ENCODE measurements around the gene ACSS1.

Gene ACSS1

DNA sequence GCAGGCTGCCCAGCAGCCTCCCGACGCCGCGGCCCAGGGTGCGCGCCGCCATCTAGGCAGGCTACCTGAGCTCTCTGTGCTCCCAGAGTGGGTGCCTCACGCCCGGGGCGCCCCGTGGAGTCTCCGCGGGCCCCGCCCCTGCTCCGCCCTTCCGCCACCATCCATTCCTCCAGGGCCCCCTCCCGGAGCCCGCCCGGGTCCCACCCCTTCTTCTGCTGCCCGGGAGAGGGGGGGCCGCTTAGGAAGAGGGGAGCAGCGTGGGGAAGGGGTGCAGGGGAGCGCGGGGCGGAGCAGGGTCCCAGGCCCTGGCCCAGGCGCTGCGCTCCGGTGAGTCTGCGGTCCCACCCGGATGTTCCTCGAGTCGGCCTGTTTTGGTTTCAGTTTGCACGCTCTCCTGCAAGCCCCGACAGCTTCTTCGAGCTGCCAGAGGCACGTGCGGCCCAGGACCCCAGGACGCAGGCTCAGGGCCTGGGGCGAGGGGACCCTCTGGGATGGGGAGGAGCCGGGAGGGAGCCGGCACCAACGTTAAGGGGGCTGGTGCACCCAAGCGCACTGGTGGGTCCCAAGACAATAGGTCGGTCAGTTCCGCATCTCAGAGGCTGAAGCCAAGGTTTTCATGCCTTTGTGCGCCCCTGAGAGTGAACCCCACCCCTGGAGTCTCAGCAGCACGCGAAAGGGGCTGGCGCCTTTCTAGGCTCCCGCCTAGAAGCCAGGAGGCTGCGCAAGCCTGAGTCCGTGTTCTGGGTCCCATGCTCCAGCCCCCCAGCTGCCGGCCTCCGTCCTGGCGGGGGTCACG is at the start of gene ACSS1:
Gene ACSS1, minus strand, starts transcription at position 89 of the 796 bp plus-strand sequence. Its CDS starts 37 bp downstream, at position 52.
- DNase-seq (ENCODE audit: low spot score): no peak

DNA sequence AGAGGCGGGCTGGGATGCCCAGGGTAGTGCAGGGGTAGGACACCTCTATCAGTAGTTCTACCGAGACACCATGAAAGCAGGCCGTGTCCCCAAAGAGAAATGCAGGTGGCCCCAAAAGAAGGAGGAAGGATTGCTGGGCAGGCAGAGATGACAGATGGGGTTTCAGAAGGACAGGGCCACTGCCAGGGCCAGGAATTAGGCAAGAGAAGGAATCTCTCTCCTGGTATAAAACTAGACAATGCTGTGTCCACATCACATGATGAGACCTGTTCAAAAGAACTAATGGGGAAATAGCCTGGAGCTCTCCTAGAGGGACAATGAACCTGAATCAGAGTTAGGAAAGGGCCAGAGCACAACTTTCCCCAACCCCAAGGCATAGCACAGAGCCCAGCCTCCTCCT is 45.6 kb upstream of the ACSS1 start:
- DNase-seq (ENCODE audit: low spot score): no peak

DNA sequence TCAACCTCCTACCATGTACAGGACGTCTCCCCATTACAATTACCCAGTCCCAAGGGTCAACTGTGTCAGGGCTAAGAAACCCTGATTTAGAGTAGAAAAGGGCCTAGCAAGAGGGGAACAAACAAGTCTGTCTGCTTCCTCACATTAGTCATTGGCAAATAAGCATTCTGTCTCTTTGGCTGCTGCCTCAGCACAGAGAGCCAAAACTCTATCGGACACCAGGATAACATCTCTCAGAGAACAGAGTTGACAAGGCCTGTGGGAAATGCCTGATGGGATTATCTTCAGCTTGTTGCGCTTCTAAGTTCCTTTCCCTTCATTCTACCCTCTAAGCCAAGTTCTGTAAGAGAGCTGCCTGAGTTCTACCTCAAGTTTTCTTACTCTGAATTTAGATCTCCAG is 43.0 kb upstream of the ACSS1 start:
- DNase-seq (ENCODE audit: low spot score): no peak

DNA sequence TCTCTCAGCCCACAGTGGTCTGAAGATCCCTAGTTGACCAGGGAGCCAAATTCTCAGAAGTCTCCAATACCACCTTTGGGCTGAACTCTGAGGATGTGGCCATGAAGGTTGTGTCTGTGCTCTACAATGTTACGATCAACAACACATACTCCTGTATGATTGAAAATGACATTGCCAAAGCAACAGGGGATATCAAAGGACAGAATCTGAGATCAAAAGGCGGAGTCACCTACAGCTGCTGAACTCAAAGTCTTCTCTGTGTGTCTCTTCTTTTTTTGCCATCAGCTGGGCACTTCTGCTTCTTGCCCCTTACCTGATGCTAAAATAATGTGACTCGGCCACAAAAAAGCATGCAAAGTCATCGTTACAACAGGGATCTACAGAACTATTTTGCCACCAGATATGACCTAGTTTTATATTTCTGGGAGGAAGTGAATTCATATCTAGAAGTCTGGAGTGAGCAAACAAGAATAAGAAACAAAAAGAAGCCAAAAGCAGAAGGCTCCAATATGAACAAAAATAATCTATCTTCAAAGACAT is 41.7 kb upstream of the ACSS1 start:
- no peak for DNase-seq (ENCODE audit: low spot score)

DNA sequence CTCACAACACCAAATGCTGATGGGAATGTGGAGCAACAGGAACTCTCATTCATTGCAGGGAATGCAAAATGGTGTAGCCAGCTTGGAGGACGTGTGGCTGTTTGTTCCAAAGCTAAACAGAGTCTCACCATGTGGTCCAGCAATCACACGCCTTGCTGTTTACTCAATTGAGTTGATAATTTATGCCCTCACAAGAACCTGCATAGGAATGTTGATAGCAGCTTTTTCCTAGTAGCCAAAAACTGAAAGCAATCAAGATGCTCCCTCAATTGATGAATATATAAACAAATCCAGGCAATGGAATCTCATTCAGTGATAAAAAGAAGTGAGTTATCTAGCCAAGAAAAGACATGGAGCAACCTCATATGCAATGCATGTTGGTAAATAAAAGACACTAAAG is 39.6 kb upstream of the ACSS1 start:
- no peak for DNase-seq (ENCODE audit: low spot score)

DNA sequence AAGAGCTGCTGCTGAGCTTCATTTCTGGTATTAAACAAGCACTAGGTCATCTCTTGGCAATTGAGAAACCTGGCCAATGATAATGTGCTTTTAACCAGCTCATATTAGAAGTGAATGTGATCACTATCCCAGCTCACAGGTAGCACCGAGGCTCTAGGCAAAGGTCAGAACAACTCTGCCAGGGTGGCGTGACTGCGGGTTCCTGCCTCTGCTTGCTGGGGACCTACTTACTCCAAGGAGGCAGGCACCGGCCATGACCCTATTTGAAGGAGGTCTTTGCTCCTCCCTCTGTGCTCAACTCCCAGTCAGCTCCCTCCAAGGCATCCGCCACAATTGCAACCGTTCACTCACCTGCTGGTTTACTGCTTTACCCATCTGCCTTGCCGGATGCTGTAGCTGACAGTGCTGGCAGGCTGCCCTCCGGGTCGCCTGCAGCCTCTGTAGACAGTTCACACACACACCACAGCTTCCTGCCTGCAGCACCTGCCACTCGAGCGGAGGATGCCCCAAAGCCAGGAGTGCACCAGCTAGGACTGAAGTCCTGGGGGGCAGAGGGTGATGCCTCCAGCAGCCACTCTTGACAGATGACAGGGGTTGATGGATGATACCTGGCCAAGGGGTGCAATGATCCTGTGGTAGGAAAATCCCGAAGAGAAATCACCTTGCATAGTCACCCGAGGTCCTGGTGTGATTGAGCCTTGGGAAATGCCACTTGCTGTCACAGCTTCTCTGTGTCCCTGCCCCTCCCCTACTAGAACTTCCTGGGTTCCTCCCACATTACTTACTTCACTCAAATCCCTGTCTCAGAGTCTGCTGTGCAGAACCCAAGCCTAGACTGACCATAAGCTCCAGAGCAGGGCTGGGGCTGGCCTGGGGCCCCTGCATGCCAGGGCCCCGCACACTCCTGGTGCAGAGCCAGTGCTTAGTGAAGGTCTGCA is 32.8 kb upstream of the ACSS1 start:
- no peak for DNase-seq (ENCODE audit: low spot score)

DNA sequence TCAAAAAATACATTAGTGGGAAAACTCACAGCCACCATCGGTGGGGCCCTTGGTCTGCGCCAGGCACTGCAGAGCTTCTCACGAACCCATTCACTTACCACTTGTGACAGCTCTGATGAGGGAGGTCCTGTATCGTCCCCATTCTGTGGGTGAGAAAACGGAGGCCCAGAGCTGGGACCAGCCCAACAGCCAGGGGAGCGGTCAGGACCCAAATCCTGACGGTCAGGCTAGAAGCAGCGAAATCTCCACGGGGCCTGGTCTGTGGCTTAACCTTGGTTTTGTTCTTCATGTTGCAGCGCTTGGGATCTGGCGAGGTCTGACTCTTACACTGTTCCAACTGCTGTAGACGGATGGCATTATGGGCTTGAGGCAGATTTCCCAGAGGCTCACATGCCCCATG is 31.7 kb upstream of the ACSS1 start:
- DNase-seq (ENCODE audit: low spot score): no peak

DNA sequence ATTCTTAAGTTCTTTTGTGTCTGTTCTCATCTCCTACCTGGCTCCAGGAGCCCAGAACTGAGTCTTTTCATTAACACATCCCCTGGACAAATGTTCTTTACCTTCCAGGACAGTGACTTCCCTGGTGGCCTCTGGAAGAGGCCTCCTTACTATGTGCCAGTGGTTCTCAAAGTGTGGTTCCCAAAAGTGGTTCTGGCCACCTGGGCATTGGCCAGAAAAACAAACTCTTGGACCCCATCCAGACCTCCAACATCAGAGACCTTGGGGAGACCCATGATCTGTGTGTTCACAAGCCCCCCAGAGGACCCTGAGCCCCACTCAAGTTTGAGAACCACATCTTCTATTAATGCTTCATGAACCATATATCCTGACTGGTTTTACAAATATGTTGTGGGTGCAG is 31.2 kb upstream of the ACSS1 start:
- no peak for DNase-seq (ENCODE audit: low spot score)

DNA sequence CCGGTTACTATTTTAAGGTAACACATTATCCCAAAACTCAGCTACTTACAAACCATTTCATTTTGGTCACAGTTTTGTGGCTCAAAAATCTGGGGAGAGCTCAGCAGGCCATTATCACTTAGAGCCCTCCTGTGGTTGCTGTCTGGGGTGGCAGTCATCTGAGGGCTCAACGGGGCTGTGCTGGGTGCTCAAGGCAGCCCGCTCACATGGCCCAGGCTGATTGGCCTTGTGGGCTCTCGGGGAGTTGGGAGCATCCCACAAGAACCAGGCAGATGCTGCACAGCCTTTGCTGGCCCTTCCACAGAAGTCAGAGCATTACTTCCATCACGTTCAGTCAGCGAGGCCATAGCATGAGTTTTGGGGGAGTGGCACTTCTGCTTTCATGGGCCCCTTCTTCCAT is 30.3 kb upstream of the ACSS1 start:
- no peak for DNase-seq (ENCODE audit: low spot score)

DNA sequence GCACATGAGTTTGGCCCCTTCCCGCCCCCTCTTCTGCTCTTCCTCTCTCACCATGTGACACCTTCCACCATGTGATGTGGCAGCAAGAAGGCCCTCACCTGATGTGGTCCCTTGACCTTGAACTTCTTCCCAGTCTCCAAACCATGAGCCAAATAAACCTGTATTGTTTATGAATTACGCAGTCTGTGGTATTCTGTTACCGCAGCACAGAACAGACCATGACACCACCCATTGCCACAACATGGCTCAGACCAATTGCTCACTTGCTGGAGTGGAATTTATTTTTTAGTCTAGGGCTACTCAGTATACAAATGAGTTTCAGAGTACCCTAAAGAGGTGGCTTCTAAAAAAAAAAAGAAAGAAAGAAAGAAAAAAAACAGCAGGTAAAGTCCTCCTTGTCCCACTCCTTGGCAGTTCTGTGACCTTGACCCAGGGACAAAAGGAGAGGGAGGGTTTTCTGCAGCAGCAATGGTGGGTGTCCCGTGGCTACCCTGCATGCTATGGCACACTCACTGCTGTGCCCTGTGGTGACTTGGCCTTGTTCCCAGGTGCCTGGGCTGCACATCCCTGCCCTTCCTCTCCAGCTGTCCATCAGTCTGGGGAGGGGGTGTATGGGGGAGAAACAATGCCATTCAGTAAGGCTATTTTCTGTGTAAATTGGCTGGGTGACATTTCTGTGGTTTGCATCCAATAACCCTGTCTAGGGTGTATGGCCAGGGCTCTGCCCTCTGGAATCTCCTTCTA is 29.4 kb upstream of the ACSS1 start:
- no peak for DNase-seq (ENCODE audit: low spot score)

DNA sequence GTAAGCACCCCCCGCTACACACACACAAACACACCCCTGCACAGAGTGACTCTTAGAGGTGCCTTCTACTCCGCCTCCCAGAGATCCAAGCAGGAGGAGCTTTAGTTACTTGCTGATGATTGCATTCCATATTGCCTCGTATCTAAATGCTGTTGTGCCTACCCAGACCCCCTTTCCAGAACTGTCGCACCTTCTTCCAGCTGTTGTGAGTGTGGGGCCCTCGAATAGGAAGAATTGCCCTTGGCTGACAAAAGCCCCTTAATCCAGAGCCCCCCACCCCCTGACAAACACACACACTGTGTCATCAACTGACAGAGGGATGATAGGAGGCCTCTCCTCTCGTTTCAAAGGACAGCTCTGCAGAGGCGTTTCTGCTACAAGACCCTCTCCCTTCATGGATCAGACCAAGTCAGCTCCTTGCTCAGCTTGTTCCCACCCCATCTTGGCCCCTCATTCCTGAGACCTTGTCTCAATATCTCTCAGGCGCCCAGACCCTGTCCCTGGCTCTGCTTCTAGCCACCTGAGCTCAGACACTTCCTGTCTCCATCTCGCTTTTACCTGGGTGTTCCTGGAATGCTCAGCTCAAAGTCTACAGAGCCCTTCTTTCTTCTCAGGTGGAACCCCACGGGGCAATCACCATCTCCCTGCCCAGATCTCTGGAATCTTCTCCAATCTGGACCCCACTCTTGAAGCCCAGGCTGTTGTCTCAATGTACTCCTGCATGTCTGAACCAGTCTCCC is 28.0 kb upstream of the ACSS1 start:
- no peak for DNase-seq (ENCODE audit: low spot score)

DNA sequence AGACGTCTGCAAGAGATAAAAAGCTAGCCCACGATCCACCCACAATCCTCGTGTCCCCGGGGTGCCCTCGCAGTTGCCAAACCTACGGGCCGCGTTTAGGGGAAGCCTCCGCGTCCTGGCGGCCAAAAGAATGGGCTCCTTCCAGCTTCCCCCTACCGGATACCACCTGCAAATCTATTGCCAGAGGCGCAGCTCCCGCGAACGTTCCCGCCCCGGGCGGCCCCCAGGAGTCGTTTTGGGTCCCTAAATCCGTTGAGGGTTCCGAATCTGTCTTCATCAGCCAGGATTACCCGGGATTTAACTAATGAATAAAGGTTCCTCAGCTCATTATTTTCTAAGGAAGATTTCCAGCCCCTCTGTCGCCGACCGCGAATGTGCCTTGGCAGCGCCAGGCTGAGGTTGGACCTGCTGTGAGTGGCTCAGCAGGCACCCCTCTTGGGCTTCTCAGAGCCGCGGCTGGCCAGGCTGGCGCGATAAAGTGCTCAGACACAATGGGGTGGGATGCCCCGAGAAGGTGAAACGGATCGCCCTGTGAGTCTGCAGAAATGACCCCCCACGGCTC is 26.8 kb upstream of the ACSS1 start:
- no peak for DNase-seq (ENCODE audit: low spot score)

DNA sequence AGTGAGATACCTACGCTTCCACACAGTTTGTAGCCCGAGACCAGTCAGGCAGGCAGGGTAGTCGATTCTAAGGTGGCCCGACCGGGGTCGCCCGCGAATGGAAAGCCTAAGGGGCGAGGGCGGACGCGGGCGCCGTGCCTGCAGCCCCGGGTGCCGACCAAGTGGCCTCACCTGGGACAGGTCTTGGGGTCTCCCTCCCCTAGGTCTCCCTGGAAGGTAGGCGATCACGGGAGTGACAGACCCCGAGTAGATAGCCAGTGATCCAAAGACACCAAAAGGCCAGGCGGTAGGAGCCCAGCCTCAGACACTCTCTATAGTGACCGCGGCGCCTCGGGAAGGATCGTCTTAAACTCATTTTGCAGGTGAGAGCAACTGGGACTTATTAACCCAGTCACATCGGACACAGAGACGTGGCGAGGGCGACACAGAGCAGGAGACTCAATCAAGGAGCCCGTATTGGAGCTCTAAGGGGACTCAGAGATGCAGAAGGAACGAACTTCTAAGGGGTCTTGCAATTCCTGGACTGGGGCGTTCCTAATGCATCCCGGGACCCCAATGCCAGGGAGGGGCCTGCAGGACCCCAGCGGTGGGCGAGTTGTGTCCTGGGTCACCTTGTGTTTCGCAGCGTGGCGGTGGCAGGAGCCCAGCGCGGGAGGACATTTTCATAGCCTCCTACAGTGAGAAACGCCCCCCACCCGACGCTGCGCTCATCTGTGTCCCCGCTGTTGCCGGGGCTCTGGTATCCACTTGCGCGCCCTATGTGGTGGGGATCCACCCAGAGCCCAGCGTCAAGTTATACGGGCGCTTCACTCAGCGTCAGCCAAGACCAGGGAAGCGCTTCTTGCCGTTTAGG is 26.1 kb upstream of the ACSS1 start:
- DNase-seq (ENCODE audit: low spot score): no peak

DNA sequence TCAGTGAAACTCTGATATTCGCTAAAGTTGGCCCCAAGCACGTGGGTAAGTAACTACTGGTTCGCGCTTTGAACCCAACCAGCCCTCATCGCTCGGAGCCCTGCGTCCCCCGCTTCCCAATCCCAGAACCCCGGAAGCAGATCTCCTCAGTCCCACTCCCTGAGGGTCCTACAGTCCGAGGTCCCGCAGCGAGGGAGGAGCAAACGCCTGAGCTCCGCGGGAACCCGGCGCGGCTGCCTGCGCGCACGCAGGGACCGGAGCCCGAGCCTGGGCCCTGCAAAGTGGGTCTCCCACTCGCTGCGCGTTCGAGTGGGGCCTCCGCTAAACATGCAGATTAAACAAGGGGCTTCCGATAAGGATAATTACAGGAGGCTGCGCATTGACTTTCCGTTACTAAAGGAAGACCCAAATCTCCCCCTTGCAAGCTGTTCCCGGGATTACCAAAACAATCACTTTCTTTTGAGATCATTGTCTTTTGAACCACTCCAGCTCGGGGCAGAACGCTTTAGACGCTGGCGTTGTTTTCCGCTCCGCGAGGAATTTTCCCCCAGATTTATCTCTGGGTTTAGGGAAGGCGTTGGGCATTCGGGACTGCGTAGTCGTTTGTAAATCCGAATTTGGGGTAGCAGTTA is 25.3 kb upstream of the ACSS1 start:
- no peak for DNase-seq (ENCODE audit: low spot score)

DNA sequence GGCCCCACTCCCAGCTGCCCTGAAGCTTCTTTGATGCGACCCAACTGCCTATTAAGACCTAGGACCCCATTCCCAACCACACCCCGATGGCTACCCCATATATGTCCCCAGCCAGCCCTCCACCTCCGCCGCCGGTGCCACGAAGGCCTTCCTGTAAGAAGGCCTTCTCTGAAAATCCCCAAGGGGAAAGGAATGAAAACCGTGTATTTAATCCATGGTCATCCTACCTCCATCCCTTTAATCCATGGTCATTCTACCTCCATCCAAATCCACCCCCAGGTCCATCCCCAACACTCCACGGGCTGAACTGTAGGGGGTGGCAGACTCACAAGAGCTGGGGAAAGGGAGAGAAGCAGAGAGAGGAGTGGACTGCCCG is 24.5 kb upstream of the ACSS1 start:
- no peak for DNase-seq (ENCODE audit: low spot score)

DNA sequence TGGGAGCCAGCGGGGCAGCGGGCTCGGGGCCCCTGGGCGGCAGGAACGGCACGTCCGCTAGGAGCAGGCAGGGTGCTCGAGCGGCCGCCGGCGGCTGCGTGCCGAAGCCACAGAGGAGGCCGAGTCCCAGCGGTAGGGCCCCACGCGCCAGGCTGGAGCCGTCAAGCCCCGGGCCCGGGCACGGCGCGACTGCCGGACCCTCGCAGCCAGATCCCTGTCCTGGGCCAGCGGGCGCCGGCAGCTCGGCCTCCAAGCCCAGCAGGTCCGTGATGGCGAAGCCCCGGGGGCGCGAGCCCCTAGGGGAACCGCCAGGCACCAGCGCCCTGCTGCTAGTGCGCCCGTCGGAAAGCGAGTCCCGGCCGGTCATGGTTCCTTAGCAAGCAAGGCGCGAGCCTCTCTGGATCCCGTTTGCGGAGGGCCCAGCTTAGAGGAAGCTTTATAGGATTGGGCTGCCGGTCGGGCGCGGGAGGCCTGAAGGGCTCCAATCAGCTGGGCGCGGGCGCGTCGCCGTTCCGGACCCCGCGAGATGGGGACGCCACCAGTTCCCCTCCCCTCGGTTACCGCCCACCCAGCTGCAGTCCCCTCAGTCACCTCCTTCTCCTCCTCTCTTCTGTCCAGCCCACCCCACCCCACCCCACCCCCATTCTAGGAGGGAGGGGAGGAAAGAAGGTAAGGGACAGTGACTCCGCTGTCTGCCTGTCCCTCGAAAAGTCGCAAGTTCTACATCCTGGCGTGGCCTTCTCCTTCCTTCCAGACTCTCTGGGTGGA is 24.0 kb upstream of the ACSS1 start, which contains the start of gene VSX1:
Gene VSX1, minus strand, starts transcription at position 412 of the 768 bp plus-strand sequence. Its CDS starts 45 bp downstream, at position 367.
- no peak for DNase-seq (ENCODE audit: low spot score)

DNA sequence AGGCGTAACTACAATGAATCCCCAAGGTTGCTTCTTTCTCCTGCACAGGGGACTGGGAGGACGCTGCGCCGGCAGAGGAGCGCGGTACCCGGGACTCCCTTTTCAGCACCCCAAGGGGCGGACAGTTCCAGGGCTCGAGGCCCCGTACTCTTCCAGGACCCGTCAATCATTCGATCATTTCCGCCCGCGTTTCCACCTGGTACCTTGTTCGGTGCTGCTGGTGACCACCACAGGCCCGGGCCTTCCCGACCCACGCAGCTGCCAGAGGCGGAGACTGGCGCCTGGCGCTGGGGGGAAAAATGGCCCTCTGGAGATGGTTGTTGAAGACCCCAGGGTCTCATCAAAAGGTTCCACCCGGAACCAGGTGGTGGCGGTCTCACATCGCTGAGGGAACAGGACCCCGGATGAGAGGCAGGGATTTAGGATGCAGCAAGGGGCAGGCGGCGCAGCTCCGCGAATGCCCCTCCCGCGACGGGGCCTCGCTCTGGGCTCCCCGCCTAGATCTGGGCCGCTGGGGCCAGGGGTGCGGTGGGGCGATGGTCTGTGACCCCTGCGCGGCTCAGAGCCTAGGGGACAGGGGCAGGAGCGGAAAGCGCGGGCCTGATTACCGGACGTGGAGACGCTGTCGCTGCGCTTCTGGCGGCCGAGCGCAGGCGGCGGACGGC is 23.3 kb upstream of the ACSS1 start:
- DNase-seq (ENCODE audit: low spot score): no peak

DNA sequence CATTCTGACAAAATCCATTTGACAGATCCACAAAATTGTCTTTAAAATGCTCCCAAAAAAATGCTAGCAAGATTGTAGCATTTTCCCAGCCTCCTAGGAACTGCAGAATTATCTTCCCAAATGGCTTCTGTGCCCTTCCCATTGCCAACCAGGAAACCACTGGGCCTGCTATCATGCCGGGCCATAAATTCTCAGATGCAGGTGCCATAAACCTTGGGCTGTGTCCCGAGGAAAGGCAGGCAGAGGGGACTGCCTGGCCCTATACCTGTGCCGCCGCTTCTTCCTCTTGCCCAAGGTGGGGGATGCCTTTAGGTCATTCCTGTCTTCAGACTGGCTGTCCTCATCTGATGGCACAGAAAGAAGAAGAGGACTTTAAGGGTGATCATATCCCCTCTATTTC is 21.2 kb upstream of the ACSS1 start:
- no peak for DNase-seq (ENCODE audit: low spot score)
